Measurements from ENCODE around the gene EPB41L5.

DNA sequence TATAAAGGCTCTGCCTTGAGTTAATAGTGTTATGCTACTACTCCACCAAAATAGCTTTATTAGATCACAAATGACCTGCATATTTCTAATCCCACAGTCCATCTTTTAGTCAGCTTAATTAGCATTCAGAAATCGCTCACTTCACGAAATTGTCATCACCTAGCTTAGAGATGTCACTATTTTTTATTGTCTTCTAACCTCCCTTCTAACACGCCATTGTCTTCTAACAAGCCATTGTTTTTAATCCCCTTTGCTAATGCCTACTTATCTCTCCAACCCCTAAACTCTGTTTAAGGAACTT, 97.1 kb downstream of the EPB41L5 start:
- TF ChIP-seq CTCF (IDR thresholded peaks at IDR 0.05) = peak in 2 of 6 experiments; percentile 2 to 15
- no peak for TF ChIP-seq POLR2A (IDR thresholded peaks at IDR 0.05)

Data from adrenal gland (tissue), 5 donors.